ENCODE data around the gene AUNIP.

AUNIP gene

DNA sequence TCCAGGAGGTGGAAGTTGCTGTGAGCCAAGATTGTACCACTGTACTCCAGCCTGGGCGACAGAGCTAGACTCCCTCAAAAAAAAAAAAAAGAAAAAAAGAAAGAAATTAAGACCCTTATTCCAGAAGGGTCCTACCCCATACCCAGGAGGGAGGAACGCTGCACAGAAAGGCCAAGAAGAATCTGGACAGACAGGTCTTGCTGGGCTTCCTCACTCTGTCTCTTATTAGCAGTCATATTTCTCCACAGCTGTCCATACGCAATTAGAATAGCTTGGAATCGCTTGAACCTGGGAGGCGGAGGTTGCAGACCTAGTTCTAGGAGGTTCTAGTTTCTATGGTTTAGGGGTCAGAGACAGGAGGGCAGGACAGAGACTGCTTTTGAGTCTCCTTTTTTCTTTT lies 19.4 kb upstream of the AUNIP start:
- no CpG with 5 or more reads among the region's 5 CpGs for WGBS (ENCODE audit: extremely low coverage, insufficient coverage, insufficient read length)
- Histone ChIP-seq H3K79me1 (ENCODE audit: low read length) (peaks cover 29% of the 10 kb centered on the region), H2BK120ac (ENCODE audit: insufficient read depth, low read length, poor library complexity) (peak overlapping the region; percentile 39), H4K91ac (ENCODE audit: low read depth, low read length) (peak overlapping the region; percentile 76), H3K23ac (ENCODE audit: low read length) (no peak overlapping the region), H3K4me3 (ENCODE audit: low read depth, low read length) (no peak overlapping the region), H2AK5ac (ENCODE audit: low read length) (no peak overlapping the region), H2BK5ac (ENCODE audit: low read depth, low read length, poor library complexity) (peak overlapping the region; percentile 49), H2BK12ac (ENCODE audit: low read length) (no peak overlapping the region), H3K4me1 (ENCODE audit: control insufficient read depth in 1 of 2, insufficient read depth in 2 of 2, low read length in 2 of 2) (peaks cover 29 to 42% of the 10 kb centered on the region in 2 experiments), H3K4ac (ENCODE audit: low read depth, low read length) (no peak overlapping the region), H2AFZ (ENCODE audit: insufficient read depth, low read length, poor library complexity) (no peak overlapping the region), H3K18ac (ENCODE audit: low read length) (no peak overlapping the region), H3K79me2 (ENCODE audit: control insufficient read depth, insufficient read depth, low read length, poor library complexity) (peaks cover 12% of the 10 kb centered on the region), H3K4me2 (ENCODE audit: low read length) (peak overlapping the region; percentile 38), H3K9ac (ENCODE audit: low read length) (no peak overlapping the region), H3K27ac (ENCODE audit: low read depth, low read length) (peak overlapping the region; percentile 70), H3K27me3 (ENCODE audit: insufficient read depth, low read length) (no peaks in the 10 kb centered on the region), H3K14ac (ENCODE audit: low read length) (no peak overlapping the region), H4K8ac (ENCODE audit: low read depth, low read length) (no peak overlapping the region), H4K12ac (ENCODE audit: low read depth, low read length) (no peak overlapping the region), H3K9me3 (ENCODE audit: insufficient read depth, low read depth, low read length) (no peaks in the 10 kb centered on the region), H3K36me3 (ENCODE audit: control insufficient read depth in 1 of 2, insufficient read depth in 2 of 2, low read length in 2 of 2) (no peaks in the 10 kb centered on the region)
- DNase-seq, result peak; percentile 78 to 86

DNA sequence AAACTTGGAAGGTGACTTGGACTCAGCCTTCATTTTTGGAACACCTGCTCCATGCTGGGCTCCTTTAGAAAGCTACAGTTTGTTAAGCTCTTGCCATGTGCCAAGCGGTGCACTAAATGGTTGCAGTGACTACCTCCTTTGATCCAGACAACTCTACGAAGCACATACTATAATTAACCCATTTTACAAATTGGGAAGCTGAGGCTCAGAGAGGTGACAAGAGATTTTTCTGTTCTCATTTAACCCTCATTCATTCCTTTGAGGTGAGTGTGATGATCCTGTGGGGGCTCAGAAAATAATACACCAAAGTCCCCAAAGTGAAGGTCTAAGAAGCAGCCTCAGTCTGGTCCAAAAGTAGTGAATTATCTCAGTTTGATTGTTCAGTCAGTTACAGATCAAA lies 17.9 kb upstream of the AUNIP start:
- Histone ChIP-seq H4K8ac (ENCODE audit: low read depth, low read length) (no peak overlapping the region), H3K23ac (ENCODE audit: low read length) (no peak overlapping the region), H3K18ac (ENCODE audit: low read length) (no peak overlapping the region), H3K79me1 (ENCODE audit: low read length) (peaks cover 29% of the 10 kb centered on the region), H3K4ac (ENCODE audit: low read depth, low read length) (no peak overlapping the region), H2BK120ac (ENCODE audit: insufficient read depth, low read length, poor library complexity) (no peak overlapping the region), H3K14ac (ENCODE audit: low read length) (no peak overlapping the region), H3K36me3 (ENCODE audit: control insufficient read depth in 1 of 2, insufficient read depth in 2 of 2, low read length in 2 of 2) (no peaks in the 10 kb centered on the region), H3K9ac (ENCODE audit: low read length) (no peak overlapping the region), H3K27me3 (ENCODE audit: insufficient read depth, low read length) (no peaks in the 10 kb centered on the region), H3K27ac (ENCODE audit: low read depth, low read length) (no peak overlapping the region), H2AK5ac (ENCODE audit: low read length) (no peak overlapping the region), H2BK12ac (ENCODE audit: low read length) (no peak overlapping the region), H4K12ac (ENCODE audit: low read depth, low read length) (no peak overlapping the region), H3K4me3 (ENCODE audit: low read depth, low read length) (no peak overlapping the region), H2BK5ac (ENCODE audit: low read depth, low read length, poor library complexity) (no peak overlapping the region), H4K91ac (ENCODE audit: low read depth, low read length) (no peak overlapping the region), H3K4me1 (ENCODE audit: control insufficient read depth in 1 of 2, insufficient read depth in 2 of 2, low read length in 2 of 2) (peaks cover 32 to 42% of the 10 kb centered on the region in 2 experiments), H2AFZ (ENCODE audit: insufficient read depth, low read length, poor library complexity) (no peak overlapping the region), H3K4me2 (ENCODE audit: low read length) (no peak overlapping the region), H3K79me2 (ENCODE audit: control insufficient read depth, insufficient read depth, low read length, poor library complexity) (peaks cover 12% of the 10 kb centered on the region), H3K9me3 (ENCODE audit: insufficient read depth, low read depth, low read length) (no peaks in the 10 kb centered on the region)
- no peak for DNase-seq
- no CpG with 5 or more reads among the region's 2 CpGs for WGBS (ENCODE audit: extremely low coverage, insufficient coverage, insufficient read length)

DNA sequence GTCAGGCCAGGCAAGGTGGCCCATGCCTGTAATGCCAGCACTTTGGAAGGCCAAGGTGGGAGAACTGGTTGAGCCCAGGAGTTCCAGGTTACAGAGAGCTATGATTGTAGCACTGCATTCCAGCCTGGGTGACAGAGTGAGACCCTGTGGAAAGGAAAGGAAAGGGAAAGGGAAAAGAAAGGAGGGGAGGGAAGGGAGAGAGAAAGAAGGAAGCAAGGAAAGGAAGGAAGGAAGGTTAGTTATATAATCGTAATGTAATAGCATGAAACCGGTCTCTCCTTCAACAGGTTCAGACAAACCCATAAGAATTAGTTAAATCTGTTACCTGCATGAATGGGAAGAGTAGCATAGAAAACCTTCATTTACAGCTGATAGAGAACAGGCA lies 17.4 kb upstream of the AUNIP start:
- H2AK5ac ChIP-seq (ENCODE audit: low read length), result no peak overlapping the region
- no peak overlapping the region for H3K23ac ChIP-seq (ENCODE audit: low read length)
- no peak overlapping the region for H3K4me2 ChIP-seq (ENCODE audit: low read length)
- H3K36me3 ChIP-seq (ENCODE audit: control insufficient read depth in 1 of 2, insufficient read depth in 2 of 2, low read length in 2 of 2), result no peaks in the 10 kb centered on the region
- H3K27me3 ChIP-seq (ENCODE audit: insufficient read depth, low read length), result no peaks in the 10 kb centered on the region
- H2BK5ac ChIP-seq (ENCODE audit: low read depth, low read length, poor library complexity), result no peak overlapping the region
- no peak overlapping the region for H3K9ac ChIP-seq (ENCODE audit: low read length)
- no peak overlapping the region for H2AFZ ChIP-seq (ENCODE audit: insufficient read depth, low read length, poor library complexity)
- no peak overlapping the region for H3K18ac ChIP-seq (ENCODE audit: low read length)
- no peak overlapping the region for H4K12ac ChIP-seq (ENCODE audit: low read depth, low read length)
- H3K4me1 ChIP-seq (ENCODE audit: control insufficient read depth in 1 of 2, insufficient read depth in 2 of 2, low read length in 2 of 2), result peaks cover 32 to 45% of the 10 kb centered on the region in 2 experiments
- H4K91ac ChIP-seq (ENCODE audit: low read depth, low read length), result no peak overlapping the region
- no peaks in the 10 kb centered on the region for H3K9me3 ChIP-seq (ENCODE audit: insufficient read depth, low read depth, low read length)
- no peak overlapping the region for H3K4me3 ChIP-seq (ENCODE audit: low read depth, low read length)
- H4K8ac ChIP-seq (ENCODE audit: low read depth, low read length), result no peak overlapping the region
- 100% methylated on average over 1 of the region's 2 CpGs for WGBS (ENCODE audit: extremely low coverage, insufficient coverage, insufficient read length)
- H3K4ac ChIP-seq (ENCODE audit: low read depth, low read length), result no peak overlapping the region
- H3K14ac ChIP-seq (ENCODE audit: low read length), result no peak overlapping the region
- H2BK12ac ChIP-seq (ENCODE audit: low read length), result no peak overlapping the region
- H3K27ac ChIP-seq (ENCODE audit: low read depth, low read length), result peak overlapping the region; percentile 16
- DNase-seq, result peak; percentile 35 to 70
- peaks cover 12% of the 10 kb centered on the region for H3K79me2 ChIP-seq (ENCODE audit: control insufficient read depth, insufficient read depth, low read length, poor library complexity)
- H2BK120ac ChIP-seq (ENCODE audit: insufficient read depth, low read length, poor library complexity), result no peak overlapping the region
- peaks cover 29% of the 10 kb centered on the region for H3K79me1 ChIP-seq (ENCODE audit: low read length)

DNA sequence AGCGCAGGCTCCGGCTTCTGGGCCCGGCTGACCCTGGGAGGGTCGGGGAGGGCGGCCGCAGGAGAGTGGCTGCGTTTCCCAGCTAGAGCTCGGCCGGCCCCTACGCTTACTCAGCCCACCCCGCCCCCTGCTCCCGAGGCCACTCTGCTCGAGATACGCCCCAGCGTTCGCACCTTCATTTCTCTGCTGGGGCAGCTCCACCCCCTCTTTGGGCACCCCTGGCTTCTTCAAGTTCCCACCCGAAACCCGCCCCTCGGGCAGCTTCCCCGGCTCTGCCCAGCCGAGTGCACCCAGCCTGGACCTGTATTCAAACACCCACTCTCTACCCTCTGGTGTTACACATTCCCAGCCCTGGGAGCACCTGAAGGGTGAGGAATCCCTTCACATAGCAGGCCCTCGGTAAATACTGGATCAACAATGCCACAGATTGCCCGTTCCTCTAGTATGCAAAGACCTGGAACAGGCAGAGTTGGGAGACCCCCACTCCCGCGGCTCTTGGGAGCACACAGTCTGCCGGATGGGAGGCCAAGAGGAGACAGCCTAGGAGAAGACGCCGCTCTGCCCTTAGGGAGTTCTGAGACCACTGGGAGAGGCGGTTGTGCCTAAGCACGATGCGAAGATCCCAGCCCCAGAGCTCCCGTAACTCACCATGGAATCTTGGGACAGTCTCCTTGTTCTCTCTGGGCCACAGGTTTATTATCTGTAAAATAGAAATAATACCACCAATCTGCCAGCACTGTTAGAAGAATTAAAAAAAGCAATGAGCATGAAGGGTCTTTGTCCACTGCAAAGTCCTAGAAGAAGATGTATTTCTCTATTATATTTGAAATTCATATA lies 16.8 kb upstream of the AUNIP start:
- WGBS (ENCODE audit: extremely low coverage, insufficient coverage, insufficient read length), result no CpG with 5 or more reads among the region's 32 CpGs
- H3K4me2 ChIP-seq (ENCODE audit: low read length), result peak overlapping the region; percentile 78
- H3K9ac ChIP-seq (ENCODE audit: low read length), result peak overlapping the region; percentile 62
- peak overlapping the region; percentile 23 for H3K18ac ChIP-seq (ENCODE audit: low read length)
- H3K27me3 ChIP-seq (ENCODE audit: insufficient read depth, low read length), result no peaks in the 10 kb centered on the region
- H3K79me2 ChIP-seq (ENCODE audit: control insufficient read depth, insufficient read depth, low read length, poor library complexity), result peaks cover 12% of the 10 kb centered on the region
- H2AFZ ChIP-seq (ENCODE audit: insufficient read depth, low read length, poor library complexity), result peak overlapping the region; percentile 83
- H2BK12ac ChIP-seq (ENCODE audit: low read length), result peak overlapping the region; percentile 29
- peak overlapping the region; percentile 87 for H4K91ac ChIP-seq (ENCODE audit: low read depth, low read length)
- H3K9me3 ChIP-seq (ENCODE audit: insufficient read depth, low read depth, low read length), result no peaks in the 10 kb centered on the region
- H3K36me3 ChIP-seq (ENCODE audit: control insufficient read depth in 1 of 2, insufficient read depth in 2 of 2, low read length in 2 of 2), result no peaks in the 10 kb centered on the region
- peaks cover 29% of the 10 kb centered on the region for H3K79me1 ChIP-seq (ENCODE audit: low read length)
- DNase-seq, result peak; percentile 41 to 42
- no peak overlapping the region for H2AK5ac ChIP-seq (ENCODE audit: low read length)
- peak overlapping the region; percentile 58 for H2BK5ac ChIP-seq (ENCODE audit: low read depth, low read length, poor library complexity)
- H3K4ac ChIP-seq (ENCODE audit: low read depth, low read length), result peak overlapping the region; percentile 56
- no peak overlapping the region for H3K23ac ChIP-seq (ENCODE audit: low read length)
- peak overlapping the region; percentile 90 for H3K27ac ChIP-seq (ENCODE audit: low read depth, low read length)
- peak overlapping the region; percentile 80 for H4K8ac ChIP-seq (ENCODE audit: low read depth, low read length)
- H3K14ac ChIP-seq (ENCODE audit: low read length), result peak overlapping the region; percentile 84
- peak overlapping the region; percentile 63 for H4K12ac ChIP-seq (ENCODE audit: low read depth, low read length)
- peak overlapping the region; percentile 34 for H2BK120ac ChIP-seq (ENCODE audit: insufficient read depth, low read length, poor library complexity)
- peaks cover 30 to 47% of the 10 kb centered on the region in 2 experiments for H3K4me1 ChIP-seq (ENCODE audit: control insufficient read depth in 1 of 2, insufficient read depth in 2 of 2, low read length in 2 of 2)
- peak overlapping the region; percentile 61 for H3K4me3 ChIP-seq (ENCODE audit: low read depth, low read length)
